A549 treated with ZK216348 at 1 μM for 4 hours (cell line): ENCODE data around the gene EEF1AKMT3. TPM values are rescaled to one million over a fixed set of nuclear protein-coding genes. Genes with fewer than 3 reads are reported as not detected.

Source experiments
- total RNA-seq: library from RNA; stranded (reverse); fragments of 200-300 nt; extraction: Qiagen RNA extraction; gene quantifications from 5 replicates; pipeline ENCODE4 v1.2.3, GENCODE V29; 2022; ENCODE audit warnings: low read depth

EEF1AKMT3 gene
- 3.8 to 5.7 TPM (median 5.2 TPM) in 5 replicates for total RNA-seq

DNA sequence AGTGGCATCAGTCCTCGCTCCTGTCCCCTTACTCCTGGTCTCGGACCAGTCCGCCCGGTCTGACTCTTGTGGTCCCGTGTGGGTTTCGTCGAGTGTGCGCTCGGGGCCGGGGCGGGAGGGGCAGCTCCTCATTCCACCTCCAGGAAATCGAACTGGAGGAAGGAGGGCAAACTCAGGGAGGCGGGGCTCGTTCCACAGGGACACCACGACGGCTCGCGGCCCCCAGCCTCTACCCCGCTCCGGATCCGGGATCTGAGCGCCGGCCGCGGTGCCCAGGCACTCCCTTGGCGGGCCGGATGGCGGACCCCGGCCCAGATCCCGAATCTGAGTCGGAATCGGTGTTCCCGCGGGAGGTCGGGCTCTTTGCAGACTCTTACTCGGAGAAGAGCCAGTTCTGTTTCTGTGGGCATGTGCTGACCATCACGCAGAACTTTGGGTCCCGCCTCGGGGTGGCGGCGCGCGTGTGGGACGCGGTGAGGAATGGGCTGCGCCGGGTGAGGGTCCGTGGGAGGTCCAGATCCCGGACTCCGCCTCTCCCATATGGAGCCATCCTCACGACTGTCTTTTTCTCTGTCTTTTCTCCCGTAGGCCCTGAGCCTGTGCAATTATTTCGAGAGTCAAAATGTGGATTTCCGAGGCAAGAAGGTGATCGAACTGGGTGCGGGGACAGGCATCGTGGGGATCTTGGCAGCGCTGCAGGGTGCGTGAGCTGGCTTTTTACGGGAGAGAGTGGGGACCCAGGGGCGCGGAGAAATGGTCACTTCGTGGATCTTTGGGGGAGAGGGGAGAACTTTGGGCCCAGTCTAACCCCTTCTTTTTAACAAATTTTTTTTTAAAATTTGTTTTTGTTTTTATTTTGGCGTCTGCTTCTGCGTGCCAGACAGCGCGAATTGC lies at the start of gene EEF1AKMT3:
Gene EEF1AKMT3 (plus strand): TSS at position 186 of the 894 bp plus-strand sequence. CDS start 111 bp downstream, at position 297.

DNA sequence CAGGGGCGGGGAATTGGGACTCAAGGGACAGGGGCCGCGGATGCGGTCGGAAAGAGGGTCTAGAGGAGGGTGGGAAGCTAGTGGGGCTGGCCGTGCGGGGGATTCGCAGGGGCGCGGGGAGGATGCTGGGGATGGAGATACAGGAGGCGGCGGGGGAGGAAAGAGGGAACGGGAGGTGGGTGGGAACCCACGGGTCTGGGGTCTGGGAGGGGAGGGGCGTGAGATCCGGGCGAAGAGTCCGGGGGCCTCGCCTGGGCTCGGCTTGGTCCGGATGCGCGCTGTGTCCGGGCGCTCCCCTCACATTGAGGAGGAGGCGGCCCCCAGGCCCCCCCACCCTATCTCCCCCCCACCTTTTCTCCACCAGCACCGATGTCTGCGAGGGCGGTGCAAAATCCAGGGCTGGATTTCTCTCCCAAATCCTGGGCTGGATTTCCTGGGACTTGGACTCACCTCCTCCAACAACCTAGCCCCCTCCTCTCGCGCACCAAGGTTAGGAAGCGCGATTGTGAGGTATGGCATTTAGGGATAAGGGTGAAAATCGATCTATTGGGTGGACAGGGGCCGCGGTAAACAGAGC lies 33.7 kb upstream of the EEF1AKMT3 start, which contains the start of gene AGAP2:
Gene AGAP2 (minus strand): TSS at position 82 of the 577 bp plus-strand sequence. CDS start 496 bp downstream, outside the sequence.

GRCh38 chr12:57744777-57745484 lies 27.5 kb upstream of the EEF1AKMT3 start, which contains the start of gene TSPAN31:
Gene TSPAN31 (plus strand): TSS chr12:57745039. CDS start chr12:57745155, 116 bp downstream.

DNA sequence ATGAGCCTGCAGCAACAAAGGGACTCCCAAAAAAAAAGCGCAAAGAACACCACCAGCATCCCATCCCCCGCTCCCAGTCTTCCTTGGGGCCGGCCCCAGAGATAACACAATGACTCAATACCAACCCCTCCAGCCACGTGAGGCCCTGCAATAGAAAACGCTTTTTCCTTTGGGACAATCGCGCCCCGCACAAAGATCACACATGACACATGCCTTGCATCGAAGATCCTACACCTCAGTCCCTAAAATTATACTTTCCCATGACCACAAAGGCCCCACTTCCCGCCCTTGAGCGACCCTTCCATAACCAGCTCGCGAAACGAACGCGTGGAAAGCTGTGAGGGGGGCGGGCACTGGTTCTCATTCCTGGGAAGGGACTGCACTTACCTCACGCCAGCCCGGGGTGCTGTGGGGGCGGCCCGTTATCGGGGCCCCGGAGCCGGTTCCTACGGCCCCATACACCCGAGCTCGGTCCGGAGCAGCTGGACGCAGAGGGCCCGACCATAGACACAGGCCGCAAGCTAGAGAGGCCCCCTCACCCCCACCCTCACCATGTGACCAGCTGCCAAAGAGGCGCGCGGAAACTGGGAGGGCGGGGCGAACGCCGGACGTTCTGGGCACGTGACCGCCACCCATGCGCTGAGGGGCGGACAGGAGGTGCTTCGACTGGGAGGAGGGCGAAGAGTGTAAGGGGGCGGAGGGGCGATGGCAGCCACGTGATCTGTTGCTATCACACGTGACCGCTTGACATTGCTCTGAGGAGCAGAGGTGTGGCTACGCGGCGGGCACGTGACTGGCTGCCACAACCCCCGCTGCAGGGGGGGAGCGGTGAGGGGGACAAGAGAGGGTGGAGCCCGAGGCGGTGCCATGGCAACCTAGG lies 20.4 kb upstream of the EEF1AKMT3 start, which contains the start of gene CDK4:
Gene CDK4 (minus strand): TSS at position 523 of the 880 bp plus-strand sequence. CDS start 593 bp downstream, outside the sequence.

GRCh38 chr12:57754411-57755193 lies 17.8 kb upstream of the EEF1AKMT3 start, which contains the start of gene MARCHF9:
Gene MARCHF9 (plus strand): TSS chr12:57755103. CDS start chr12:57755529, 426 bp downstream.

DNA sequence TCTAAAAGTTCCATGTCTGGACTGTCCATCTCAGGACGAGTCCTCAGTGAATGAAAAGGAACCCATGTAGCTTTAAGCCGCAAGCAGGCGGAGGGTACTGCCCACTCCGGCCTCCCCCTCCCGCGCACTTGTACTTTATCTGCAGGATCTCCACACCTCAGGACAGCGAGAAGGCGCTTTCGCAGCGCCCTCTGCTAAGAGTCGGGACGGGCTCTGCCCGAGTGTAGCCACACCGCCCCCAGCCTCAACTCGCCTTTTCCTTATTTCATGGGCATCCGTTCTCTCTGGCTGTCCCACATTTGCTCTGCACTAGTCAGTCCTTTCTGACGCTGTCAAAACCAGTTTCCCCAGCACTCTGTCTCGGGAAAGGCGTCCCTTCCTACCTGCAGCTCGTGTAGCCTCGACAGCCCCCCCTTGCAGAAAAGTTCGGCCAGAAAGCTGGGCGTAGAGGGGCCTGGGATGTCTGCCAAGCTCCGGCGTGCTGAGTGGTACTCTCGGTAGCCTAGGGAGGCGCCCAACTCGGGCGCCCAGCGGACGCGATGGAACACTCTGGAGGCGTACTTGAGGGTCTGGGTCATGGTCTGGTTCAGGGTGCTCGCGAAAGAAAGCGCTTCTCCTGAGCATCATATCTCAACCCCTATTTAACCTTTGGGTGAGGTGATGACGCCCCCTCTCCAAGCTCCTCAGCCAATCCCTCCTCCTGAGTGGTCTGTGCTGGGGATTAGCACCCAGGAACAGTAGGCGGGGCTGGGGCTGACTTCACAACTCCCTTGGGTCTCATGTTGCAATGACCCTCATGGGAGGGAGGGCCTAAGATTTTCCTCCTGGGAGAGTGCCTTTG lies 5.7 kb upstream of the EEF1AKMT3 start, which contains the start of gene CYP27B1:
Gene CYP27B1 (minus strand): TSS at position 615 of the 841 bp plus-strand sequence. CDS start 37 bp downstream, at position 578.

GRCh38 chr12:57771873-57772428 lies 463 bp upstream of the EEF1AKMT3 start, which contains the start of gene METTL1:
Gene METTL1 (minus strand): TSS chr12:57772105. CDS start chr12:57772083, 22 bp downstream.

GRCh38 chr12:57782608-57783465 lies 10.4 kb downstream of the EEF1AKMT3 start, which contains the start of gene TSFM:
Gene TSFM (plus strand): TSS chr12:57782787. CDS start chr12:57782802, 15 bp downstream.

Other genes starting within 250 kb of the EEF1AKMT3 start
- 15.4 to 28.9 TPM (median 27.5 TPM) in 5 replicates for gene MBD6, start 249.8 kb upstream of the EEF1AKMT3 start, total RNA-seq
- gene DCTN2, start 225.4 kb upstream of the EEF1AKMT3 start, total RNA-seq = 120 to 142 TPM (median 127 TPM) in 5 replicates
- 0.18 to 0.26 TPM (median 0.21 TPM) in 5 replicates for gene KIF5A, start 222.6 kb upstream of the EEF1AKMT3 start, total RNA-seq
- gene PIP4K2C, start 181.4 kb upstream of the EEF1AKMT3 start, total RNA-seq = 39.2 to 49.2 TPM (median 42.4 TPM) in 5 replicates
- 13.4 to 21.3 TPM (median 18.7 TPM) in 5 replicates for gene DTX3, start 167.8 kb upstream of the EEF1AKMT3 start, total RNA-seq
- 4.1 to 7.7 TPM (median 6.0 TPM) in 5 replicates for gene ARHGEF25, start 161.2 kb upstream of the EEF1AKMT3 start, total RNA-seq
- gene B4GALNT1, start 139.4 kb upstream of the EEF1AKMT3 start, total RNA-seq = 27.2 to 51.6 TPM (median 49.2 TPM) in 5 replicates
- 109 to 127 TPM (median 117 TPM) in 5 replicates for gene OS9, start 78.5 kb upstream of the EEF1AKMT3 start, total RNA-seq
- gene AGAP2, start 33.9 kb upstream of the EEF1AKMT3 start, total RNA-seq = 0.08 to 0.48 TPM (median 0.12 TPM) in 5 replicates
- gene TSPAN31, start 27.6 kb upstream of the EEF1AKMT3 start, total RNA-seq = 14.4 to 21.6 TPM (median 17.4 TPM) in 5 replicates
- 212 to 278 TPM (median 234 TPM) in 5 replicates for gene CDK4, start 20.3 kb upstream of the EEF1AKMT3 start, total RNA-seq
- 6.0 to 9.2 TPM (median 7.8 TPM) in 5 replicates for gene MARCHF9, start 17.5 kb upstream of the EEF1AKMT3 start, total RNA-seq
- gene CYP27B1, start 5.5 kb upstream of the EEF1AKMT3 start, total RNA-seq = 0.86 to 4.5 TPM (median 2.7 TPM) in 5 replicates
- 49.9 to 57.2 TPM (median 51.6 TPM) in 5 replicates for gene METTL1, start 509 bp upstream of the EEF1AKMT3 start, total RNA-seq
- gene TSFM, start 10.2 kb downstream of the EEF1AKMT3 start, total RNA-seq = 67.7 to 78.2 TPM (median 72.3 TPM) in 5 replicates
- 0.40 to 1.0 TPM (median 0.71 TPM) in 5 replicates for gene AVIL, start 46.1 kb downstream of the EEF1AKMT3 start, total RNA-seq
- 40.9 to 60.8 TPM (median 50.5 TPM) in 5 replicates for gene CTDSP2, start 74.1 kb downstream of the EEF1AKMT3 start, total RNA-seq
- gene ATP23, start 169.0 kb downstream of the EEF1AKMT3 start, total RNA-seq = 4.7 to 6.4 TPM (median 5.6 TPM) in 5 replicates